Measurements from ENCODE around the gene SENP5. TPM values are rescaled to one million over a fixed set of nuclear protein-coding genes. Genes with fewer than 3 reads are reported as not detected.

SENP5 gene
- total RNA-seq, 1 donor from 2014 or later: 39.2 TPM

- Histone ChIP-seq H3K4me3 (ENCODE audit: low read depth, low read length) (no peak overlapping the region), H3K27me3 (ENCODE audit: control insufficient read depth, insufficient read depth, low read length) (no peaks in the 10 kb centered on the region), H3K36me3 (ENCODE audit: control insufficient read depth, insufficient read depth, low read length) (peaks cover 17% of the 10 kb centered on the region)
- DNase-seq (ENCODE audit: low read depth) (no peak), FAIRE-seq (no peak)
- TF ChIP-seq, protein P1, sequence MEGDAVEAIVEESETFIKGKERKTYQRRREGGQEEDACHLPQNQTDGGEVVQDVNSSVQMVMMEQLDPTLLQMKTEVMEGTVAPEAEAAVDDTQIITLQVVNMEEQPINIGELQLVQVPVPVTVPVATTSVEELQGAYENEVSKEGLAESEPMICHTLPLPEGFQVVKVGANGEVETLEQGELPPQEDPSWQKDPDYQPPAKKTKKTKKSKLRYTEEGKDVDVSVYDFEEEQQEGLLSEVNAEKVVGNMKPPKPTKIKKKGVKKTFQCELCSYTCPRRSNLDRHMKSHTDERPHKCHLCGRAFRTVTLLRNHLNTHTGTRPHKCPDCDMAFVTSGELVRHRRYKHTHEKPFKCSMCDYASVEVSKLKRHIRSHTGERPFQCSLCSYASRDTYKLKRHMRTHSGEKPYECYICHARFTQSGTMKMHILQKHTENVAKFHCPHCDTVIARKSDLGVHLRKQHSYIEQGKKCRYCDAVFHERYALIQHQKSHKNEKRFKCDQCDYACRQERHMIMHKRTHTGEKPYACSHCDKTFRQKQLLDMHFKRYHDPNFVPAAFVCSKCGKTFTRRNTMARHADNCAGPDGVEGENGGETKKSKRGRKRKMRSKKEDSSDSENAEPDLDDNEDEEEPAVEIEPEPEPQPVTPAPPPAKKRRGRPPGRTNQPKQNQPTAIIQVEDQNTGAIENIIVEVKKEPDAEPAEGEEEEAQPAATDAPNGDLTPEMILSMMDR (IDR thresholded peaks at IDR 0.05; ENCODE audit: insufficient read depth, low read length, severe bottlenecking): no peak
These were observed 64.3 kb downstream of the SENP5 start for GRCh38 chr3:196931828-196932587.

DNA sequence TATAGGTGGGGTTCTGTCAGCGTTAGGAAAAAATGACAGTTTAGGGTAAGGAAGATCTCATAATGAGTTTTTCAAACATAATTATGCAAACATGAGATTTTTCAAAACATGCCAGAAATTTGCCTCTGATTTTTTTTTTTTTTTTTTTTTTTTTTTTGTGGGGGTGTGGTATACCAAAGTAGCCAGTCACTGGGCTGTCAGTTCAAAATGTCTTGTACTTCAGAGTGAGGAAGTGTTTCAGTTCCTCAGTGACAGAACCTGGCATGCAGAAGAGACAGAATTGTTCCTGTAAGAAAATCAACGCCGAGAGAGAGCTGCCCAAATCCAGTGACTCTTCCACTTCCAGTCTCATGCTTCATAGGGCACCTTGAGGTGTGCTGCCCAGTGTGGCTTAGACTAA lies 64.9 kb downstream of the SENP5 start:
- no peak for FAIRE-seq
- Histone ChIP-seq H3K4me3 (ENCODE audit: low read depth, low read length) (no peak overlapping the region), H3K36me3 (ENCODE audit: control insufficient read depth, insufficient read depth, low read length) (peaks cover 23% of the 10 kb centered on the region), H3K27me3 (ENCODE audit: control insufficient read depth, insufficient read depth, low read length) (no peaks in the 10 kb centered on the region)
- TF ChIP-seq, protein P1 (IDR thresholded peaks at IDR 0.05; ENCODE audit: insufficient read depth, low read length, severe bottlenecking): no peak
- no peak for DNase-seq (ENCODE audit: low read depth)

DNA sequence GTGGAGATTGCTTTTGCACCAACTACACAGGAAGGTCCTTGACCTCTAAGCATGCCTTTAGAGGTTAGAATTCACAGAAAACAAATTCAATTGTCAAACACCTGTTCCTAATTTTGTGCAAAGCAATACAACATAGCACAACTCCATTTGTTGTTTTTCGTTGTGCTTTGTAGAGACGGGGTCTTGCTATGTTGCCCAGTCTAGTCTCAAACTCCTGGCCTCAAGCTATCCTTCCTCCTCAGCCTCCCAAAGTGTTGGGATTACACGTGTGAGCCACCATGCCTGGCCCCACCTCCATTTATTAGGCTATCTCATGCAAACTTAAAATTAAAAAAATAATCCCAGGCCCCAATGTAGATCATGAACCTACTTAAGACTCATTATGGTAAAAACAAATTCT lies 68.6 kb downstream of the SENP5 start:
- Histone ChIP-seq H3K4me3 (ENCODE audit: low read depth, low read length) (no peak overlapping the region), H3K27me3 (ENCODE audit: control insufficient read depth, insufficient read depth, low read length) (no peaks in the 10 kb centered on the region), H3K36me3 (ENCODE audit: control insufficient read depth, insufficient read depth, low read length) (peaks cover 29% of the 10 kb centered on the region)
- DNase-seq (ENCODE audit: low read depth) (no peak), FAIRE-seq (no peak)
- TF ChIP-seq, protein P1 (IDR thresholded peaks at IDR 0.05; ENCODE audit: insufficient read depth, low read length, severe bottlenecking): no peak

DNA sequence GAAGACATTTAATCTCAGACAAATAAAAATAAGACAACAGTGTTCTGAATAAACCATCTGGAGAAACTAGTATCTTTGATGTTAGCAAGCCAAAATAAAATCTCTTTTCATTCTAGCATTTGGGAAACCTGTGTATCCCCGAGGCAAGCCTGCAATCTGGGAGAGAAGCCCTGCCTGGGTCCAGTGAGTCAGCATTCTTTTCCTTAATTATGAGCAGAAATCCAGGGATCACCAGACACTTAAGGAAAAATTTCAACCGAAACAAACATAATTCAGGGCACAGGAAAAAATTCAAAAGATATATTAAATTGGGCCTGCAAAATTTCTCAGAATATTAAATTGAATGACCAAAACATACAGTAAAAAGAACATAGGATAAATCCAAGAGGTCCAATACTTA lies 70.4 kb downstream of the SENP5 start:
- no peaks in the 10 kb centered on the region for H3K27me3 ChIP-seq (ENCODE audit: control insufficient read depth, insufficient read depth, low read length)
- peaks cover 26% of the 10 kb centered on the region for H3K36me3 ChIP-seq (ENCODE audit: control insufficient read depth, insufficient read depth, low read length)
- DNase-seq (ENCODE audit: low read depth) (no peak), FAIRE-seq (no peak)
- TF ChIP-seq, protein P1 (IDR thresholded peaks at IDR 0.05; ENCODE audit: insufficient read depth, low read length, severe bottlenecking): no peak
- H3K4me3 ChIP-seq (ENCODE audit: low read depth, low read length): no peak overlapping the region

DNA sequence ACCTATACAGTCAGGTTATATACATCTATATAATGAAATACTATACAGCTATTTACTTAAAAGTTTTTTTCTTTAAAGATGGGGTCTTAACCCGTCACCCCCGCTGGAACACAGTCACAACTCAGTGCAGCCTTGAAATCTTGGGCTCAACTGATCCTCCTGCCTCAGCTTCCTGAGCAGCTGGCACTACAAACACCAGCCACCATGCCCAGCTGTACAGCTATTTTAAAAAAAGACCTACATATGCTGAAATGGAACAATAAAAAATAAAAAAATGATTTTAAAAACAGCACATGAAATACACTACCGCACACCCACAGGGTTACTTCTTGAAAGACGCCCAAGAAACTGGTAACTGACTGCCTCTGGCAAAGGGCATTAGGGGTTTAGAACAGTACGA lies 70.9 kb downstream of the SENP5 start:
- no peaks in the 10 kb centered on the region for H3K27me3 ChIP-seq (ENCODE audit: control insufficient read depth, insufficient read depth, low read length)
- no peak for DNase-seq (ENCODE audit: low read depth)
- peaks cover 26% of the 10 kb centered on the region for H3K36me3 ChIP-seq (ENCODE audit: control insufficient read depth, insufficient read depth, low read length)
- no peak for FAIRE-seq
- TF ChIP-seq, protein P1 (IDR thresholded peaks at IDR 0.05; ENCODE audit: insufficient read depth, low read length, severe bottlenecking): no peak
- H3K4me3 ChIP-seq (ENCODE audit: low read depth, low read length): no peak overlapping the region

Data from bronchial epithelial cell (primary cell).